Upper lobe of left lung (tissue), 6 donors: ENCODE data around the gene PRELP. TPM values are rescaled to one million over a fixed set of nuclear protein-coding genes. Genes with fewer than 3 reads are reported as not detected.

ENCODE experiments used
- ATAC-seq, 2 donors: fragments of 200-7000 bp; cut with Tn5 transposase; one replicate each; pipeline ENCODE4 v1.9.1; 2022; ENCODE audit warnings: mild to moderate bottlenecking in 2 of 2, moderate library complexity in 2 of 2; ENCODE audit not compliant: low FRiP score in 2 of 2
- DNase-seq, 2 donors: peaks; one replicate each; pipeline ENCODE4 v3.0.0-alpha.2; 2019 to 2020
- H3K27ac ChIP-seq, 4 donors: fragments of 200-600 bp; sonication (generic); one replicate each; pipeline ENCODE4 v1.5.1; 2016 to 2019
- H3K27me3 ChIP-seq, 4 donors: fragments of 200-600 bp; sonication (generic); one replicate each; pipeline ENCODE4 v1.5.1; 2017 to 2019
- H3K36me3 ChIP-seq, 4 donors: fragments of 200-600 bp; sonication (generic); one replicate each; pipeline ENCODE4 v1.5.1; 2016 to 2019
- H3K4me1 ChIP-seq, 4 donors: fragments of 200-600 bp; sonication (generic); one replicate each; pipeline ENCODE4 v1.5.1; 2018 to 2019
- H3K4me3 ChIP-seq, 4 donors: fragments of 200-600 bp; sonication (generic); one replicate each; pipeline ENCODE4 v1.5.1; 2017 to 2019; ENCODE audit warnings: mild to moderate bottlenecking in 2 of 4, moderate library complexity in 1 of 4
- H3K9me3 ChIP-seq, 4 donors: fragments of 200-600 bp; sonication (generic); one replicate each; pipeline ENCODE4 v1.5.1; 2018 to 2019
- CTCF ChIP-seq, 6 experiments: fragments of 450-650 bp in 4 of 6; fragments of 200-600 bp in 2 of 6; sonication (generic) in 2 of 6; IDR thresholded peaks; one replicate each; pipeline ENCODE4 v1.5.1; 2016 to 2019; ENCODE audit warnings: antibody characterized with exemption in 6 of 6
- EP300 ChIP-seq, 4 donors: sonication (generic); formaldehyde crosslinking; IDR thresholded peaks; one replicate each; pipeline ENCODE4 v1.5.1; 2017; ENCODE audit warnings: antibody characterized with exemption in 4 of 4, control low read depth in 2 of 4
- POLR2A ChIP-seq, 4 donors: fragments of 450-650 bp; IDR thresholded peaks; one replicate each; pipeline ENCODE4 v1.5.1; 2016 to 2017; ENCODE audit warnings: antibody characterized with exemption in 4 of 4, mild to moderate bottlenecking in 2 of 4
- POLR2AphosphoS5 ChIP-seq, 2 donors: sonication (generic); formaldehyde crosslinking; IDR thresholded peaks; one replicate each; pipeline ENCODE4 v1.5.1; 2017; ENCODE audit warnings: antibody characterized with exemption in 2 of 2
- WGBS, 2 donors: methylation state at CpG; one replicate each; pipeline ENCODE4 v1.1.5; 2017 to 2018; 5-methylcytosine and 5-hydroxymethylcytosine counted together
- total RNA-seq, 6 donors: library from RNA; depleted of rRNA in 4 of 6; stranded (reverse); fragments of >200 nt in 4 of 6; gene quantifications; one replicate each; pipeline versions ENCODE4 v1.1.0 to v1.2.1, GENCODE V29; 2016 to 2021
- donor health status: DM: no; HTN: no; CAD: no; lungs with moderate emphysema.
- donor health status: DM: no; HTN: yes; CAD: no; lungs with severe emphysema.

The PRELP gene
- total RNA-seq, 6 donors from 2014 or later: 30.4 to 104 (median 47.3) TPM

GRCh38 chr1:203473781-203474305 is 1.8 kb upstream of the PRELP start:
- no peak for DNase-seq
- Histone ChIP-seq H3K4me1 (no peaks in the 10 kb centered on the region), H3K27me3 (no peaks in the 10 kb centered on the region), H3K27ac (no peak overlapping the region), H3K9me3 (no peaks in the 10 kb centered on the region), H3K36me3 (no peaks in the 10 kb centered on the region), H3K4me3 (no peak overlapping the region)
- 87 to 89% methylated on average over 9 of the region's 9 CpGs for WGBS, 2 donors
- TF ChIP-seq POLR2A (IDR thresholded peaks at IDR 0.05) (no peak), POLR2AphosphoS5 (IDR thresholded peaks at IDR 0.05) (no peak), CTCF (IDR thresholded peaks at IDR 0.05) (no peak), EP300 (IDR thresholded peaks at IDR 0.05) (no peak)
- ATAC-seq: no peak

- TF ChIP-seq CTCF (IDR thresholded peaks at IDR 0.05) (no peak), POLR2A (IDR thresholded peaks at IDR 0.05) (no peak), POLR2AphosphoS5 (IDR thresholded peaks at IDR 0.05) (no peak), EP300 (IDR thresholded peaks at IDR 0.05) (no peak)
- H3K4me3 ChIP-seq: peak overlapping the region in 3 of 4 donors; percentile 32 to 47 (median 42)
- peak overlapping the region; percentile 51 to 78 (median 74) for H3K27ac ChIP-seq
- H3K4me1 ChIP-seq: peaks cover 7 to 10% (median 9%) of the 10 kb centered on the region in 4 donors
- ATAC-seq (no peak), DNase-seq (no peak)
- WGBS, 2 donors: 59 to 69% methylated on average over 9 of the region's 9 CpGs
- H3K27me3 ChIP-seq: no peaks in the 10 kb centered on the region
- no peaks in the 10 kb centered on the region for H3K9me3 ChIP-seq
- no peaks in the 10 kb centered on the region for H3K36me3 ChIP-seq
Observed at GRCh38 chr1:203476216-203476814, 709 bp downstream of the PRELP start.

- 81 to 84% methylated on average over 3 of the region's 3 CpGs for WGBS, 2 donors
- H3K27me3 ChIP-seq: no peaks in the 10 kb centered on the region
- no peaks in the 10 kb centered on the region for H3K9me3 ChIP-seq
- no peak for TF ChIP-seq CTCF (IDR thresholded peaks at IDR 0.05)
- no peak for TF ChIP-seq EP300 (IDR thresholded peaks at IDR 0.05)
- TF ChIP-seq POLR2A (IDR thresholded peaks at IDR 0.05): no peak
- no peak for TF ChIP-seq POLR2AphosphoS5 (IDR thresholded peaks at IDR 0.05)
- H3K27ac ChIP-seq: peak overlapping the region; percentile 44 to 78 (median 74)
- DNase-seq (no peak), ATAC-seq (no peak)
- H3K36me3 ChIP-seq: no peaks in the 10 kb centered on the region
- H3K4me3 ChIP-seq: peak overlapping the region; percentile 8 to 47 (median 37)
- peaks cover 7 to 17% (median 12%) of the 10 kb centered on the region in 4 donors for H3K4me1 ChIP-seq
Observed at GRCh38 chr1:203477748-203478147, 2.1 kb downstream of the PRELP start.

GRCh38 chr1:203478231-203478630 is 2.6 kb downstream of the PRELP start:
- H3K9me3 ChIP-seq: no peaks in the 10 kb centered on the region
- no peaks in the 10 kb centered on the region for H3K36me3 ChIP-seq
- H3K27ac ChIP-seq: peak overlapping the region in 3 of 4 donors; percentile 70 to 78 (median 77)
- H3K4me1 ChIP-seq: peaks cover 7 to 17% (median 12%) of the 10 kb centered on the region in 4 donors
- no peak for ATAC-seq
- DNase-seq: no peak
- no peaks in the 10 kb centered on the region for H3K27me3 ChIP-seq
- peak overlapping the region in 3 of 4 donors; percentile 32 to 47 (median 42) for H3K4me3 ChIP-seq
- 69 to 77% methylated on average over 3 of the region's 3 CpGs for WGBS, 2 donors
- TF ChIP-seq POLR2A (IDR thresholded peaks at IDR 0.05) (no peak), CTCF (IDR thresholded peaks at IDR 0.05) (no peak), EP300 (IDR thresholded peaks at IDR 0.05) (no peak), POLR2AphosphoS5 (IDR thresholded peaks at IDR 0.05) (no peak)
